ENCODE results near the gene DEAF1.

The DEAF1 gene

GRCh38 chr11:621838-622237 lies 73.2 kb downstream of the DEAF1 start:
- DNase-seq (ENCODE audit: extremely low read depth, low read depth) = no peak
- H3K4me3 ChIP-seq (replicated peaks; ENCODE audit: low read depth, low read length) = no peak overlapping the region
- TF ChIP-seq CTCF (IDR thresholded peaks at IDR 0.05; ENCODE audit: low read depth, low read length, missing control alignments) = no peak

GRCh38 chr11:620935-621814 lies 73.8 kb downstream of the DEAF1 start:
- no peak for DNase-seq (ENCODE audit: extremely low read depth, low read depth)
- H3K4me3 ChIP-seq (replicated peaks; ENCODE audit: low read depth, low read length) = no peak overlapping the region
- no peak for TF ChIP-seq CTCF (IDR thresholded peaks at IDR 0.05; ENCODE audit: low read depth, low read length, missing control alignments)

GRCh38 chr11:620201-620600 lies 74.8 kb downstream of the DEAF1 start:
- DNase-seq (ENCODE audit: extremely low read depth, low read depth) = no peak
- H3K4me3 ChIP-seq (replicated peaks; ENCODE audit: low read depth, low read length) = no peak overlapping the region
- TF ChIP-seq CTCF (IDR thresholded peaks at IDR 0.05; ENCODE audit: low read depth, low read length, missing control alignments) = no peak

GRCh38 chr11:619628-620050 lies 75.4 kb downstream of the DEAF1 start:
- no peak overlapping the region for H3K4me3 ChIP-seq (replicated peaks; ENCODE audit: low read depth, low read length)
- no peak for DNase-seq (ENCODE audit: extremely low read depth, low read depth)
- no peak for TF ChIP-seq CTCF (IDR thresholded peaks at IDR 0.05; ENCODE audit: low read depth, low read length, missing control alignments)

- DNase-seq (ENCODE audit: extremely low read depth, low read depth) = no peak
- TF ChIP-seq CTCF (IDR thresholded peaks at IDR 0.05; ENCODE audit: low read depth, low read length, missing control alignments) = no peak
- no peak overlapping the region for H3K4me3 ChIP-seq (replicated peaks; ENCODE audit: low read depth, low read length)
Observed at GRCh38 chr11:618856-619627, 76.0 kb downstream of the DEAF1 start.

- no peak for DNase-seq (ENCODE audit: extremely low read depth, low read depth)
- no peak for TF ChIP-seq CTCF (IDR thresholded peaks at IDR 0.05; ENCODE audit: low read depth, low read length, missing control alignments)
- H3K4me3 ChIP-seq (replicated peaks; ENCODE audit: low read depth, low read length) = no peak overlapping the region
Observed at GRCh38 chr11:617912-618682, 76.9 kb downstream of the DEAF1 start.

Measured in HFF-Myc (cell line).